Bronchial epithelial cell (primary cell): ENCODE measurements around the gene PTPN3. TPM values are rescaled to one million over a fixed set of nuclear protein-coding genes. Genes with fewer than 3 reads are reported as not detected.

Experiments used
- DNase-seq: peaks from one replicate; pipeline ENCODE4 v3.0.0-alpha.2; 2010; ENCODE audit warnings: low read depth
- FAIRE-seq: peaks from 2 replicates; lab custom pipeline; 2011; peaks lifted over from hg19 to GRCh38; lab: Jason Lieb, UNC
- H3K27me3 ChIP-seq: 2 replicates; pipeline ENCODE4 v1.5.1; 2011; ENCODE audit warnings: low read length; ENCODE audit not compliant: control insufficient read depth, insufficient read depth
- H3K36me3 ChIP-seq: 2 replicates; pipeline ENCODE4 v1.5.1; 2011; ENCODE audit warnings: low read length; ENCODE audit not compliant: control insufficient read depth, insufficient read depth
- H3K4me3 ChIP-seq: 2 replicates; pipeline ENCODE4 v1.5.1; 2011; ENCODE audit warnings: mild to moderate bottlenecking, low read depth, low read length, control low read depth
- CTCF ChIP-seq: IDR thresholded peaks from 2 replicates; pipeline ENCODE4 v1.5.1; 2011; ENCODE audit warnings: mild to moderate bottlenecking, moderate library complexity, low read length, control low read depth, inconsistent platforms; ENCODE audit not compliant: insufficient read depth, severe bottlenecking
- total RNA-seq: library from RNA; depleted of rRNA; stranded (reverse); fragments of >200 nt; gene quantifications from 2 replicates; pipeline ENCODE4 v1.2.1, GENCODE V29; 2014

PTPN3 gene
- total RNA-seq, 1 donor from 2014 or later, result 14.2 TPM

GRCh38 chr9:109403766-109404320 lies 94.3 kb downstream of the PTPN3 start:
- H3K4me3 ChIP-seq, result no peak overlapping the region
- H3K27me3 ChIP-seq, result no peaks in the 10 kb centered on the region
- peaks cover 37% of the 10 kb centered on the region for H3K36me3 ChIP-seq
- no peak for TF ChIP-seq CTCF
- DNase-seq (no peak), FAIRE-seq (no peak)

GRCh38 chr9:109403116-109403515 lies 95.0 kb downstream of the PTPN3 start:
- no peak for FAIRE-seq
- H3K4me3 ChIP-seq, result no peak overlapping the region
- DNase-seq, result no peak
- no peaks in the 10 kb centered on the region for H3K27me3 ChIP-seq
- peaks cover 33% of the 10 kb centered on the region for H3K36me3 ChIP-seq
- no peak for TF ChIP-seq CTCF

GRCh38 chr9:109401990-109402318 lies 96.2 kb downstream of the PTPN3 start:
- no peaks in the 10 kb centered on the region for H3K27me3 ChIP-seq
- no peak overlapping the region for H3K4me3 ChIP-seq
- DNase-seq (peak; percentile 8), FAIRE-seq (no peak)
- H3K36me3 ChIP-seq, result peaks cover 29% of the 10 kb centered on the region
- no peak for TF ChIP-seq CTCF

GRCh38 chr9:109401169-109401989 lies 96.7 kb downstream of the PTPN3 start:
- no peak for FAIRE-seq
- DNase-seq, result peak; percentile 55
- Histone ChIP-seq H3K27me3 (no peaks in the 10 kb centered on the region), H3K36me3 (peaks cover 29% of the 10 kb centered on the region), H3K4me3 (no peak overlapping the region)
- TF ChIP-seq CTCF, result peak; percentile 90

- no peak for TF ChIP-seq CTCF
- no peak for FAIRE-seq
- H3K4me3 ChIP-seq, result no peak overlapping the region
- no peak for DNase-seq
- H3K36me3 ChIP-seq, result peaks cover 19% of the 10 kb centered on the region
- H3K27me3 ChIP-seq, result no peaks in the 10 kb centered on the region
Observed at GRCh38 chr9:109399258-109399767, 98.8 kb downstream of the PTPN3 start.
